IMR-90 (cell line): ENCODE measurements around the gene ZFP36. TPM values are rescaled to one million over a fixed set of nuclear protein-coding genes. Genes with fewer than 3 reads are reported as not detected.

Experiments
- ATAC-seq: fragments of 200-7000 bp; cut with Tn5 transposase; 2 replicates; pipeline ENCODE4 v1.9.1; 2020; ENCODE audit warnings: low read depth, mild to moderate bottlenecking, moderate library complexity
- BruUV-seq: library from RNA; stranded (reverse); fragments of 400-500 nt; replicated peaks from 2 replicates; lab custom pipeline; 2021; lab: Mats Ljungman, UMichigan
- CTCF ChIA-PET: fragments of 300-600 bp; formaldehyde crosslinking; extraction: SDS; loops from one replicate; lab custom pipeline; 2021; ENCODE audit warnings: antibody characterized with exemption; lab: Yijun Ruan, JAX
- POLR2A ChIA-PET: fragments of 300-600 bp; sonication (Branson Sonifier 250); formaldehyde crosslinking; loops from one replicate; lab custom pipeline; 2022; ENCODE audit warnings: antibody characterized with exemption; ENCODE audit not compliant: unreplicated experiment; lab: Charles Lee
- DNase-seq: peaks from one replicate; pipeline ENCODE4 v3.0.0; 2013
- H2AFZ ChIP-seq: replicated peaks from 2 replicates; pipeline ENCODE3; 2013; ENCODE audit warnings: low read length, mild to moderate bottlenecking; ENCODE audit not compliant: poor library complexity
- H2AK5ac ChIP-seq: 2 replicates; pipeline ENCODE4 v1.6.1; 2013; ENCODE audit warnings: low read depth, low read length, inconsistent platforms
- H2AK9ac ChIP-seq: replicated peaks from 2 replicates; pipeline ENCODE3; 2013; ENCODE audit warnings: mild to moderate bottlenecking, low read depth, low read length, moderate library complexity; ENCODE audit not compliant: poor library complexity
- H2BK120ac ChIP-seq: 2 replicates; pipeline ENCODE4 v1.6.1; 2013; ENCODE audit warnings: low read depth, low read length, inconsistent platforms
- H2BK15ac ChIP-seq: 3 replicates; pipeline ENCODE4 v1.6.1; 2013; ENCODE audit warnings: low read depth, low read length, inconsistent platforms
- H2BK20ac ChIP-seq: 2 replicates; pipeline ENCODE4 v1.6.1; 2013; ENCODE audit warnings: low read depth, mild to moderate bottlenecking, inconsistent platforms, low read length, moderate library complexity
- H2BK5ac ChIP-seq: 2 replicates; pipeline ENCODE4 v1.6.1; 2013; ENCODE audit warnings: mild to moderate bottlenecking, low read depth, low read length, inconsistent platforms; ENCODE audit not compliant: poor library complexity, severe bottlenecking
- H3K14ac ChIP-seq: replicated peaks from 2 replicates; pipeline ENCODE4 v1.6.1; 2013; ENCODE audit warnings: low read depth, low read length, inconsistent platforms
- H3K18ac ChIP-seq: 2 replicates; pipeline ENCODE4 v1.6.1; 2013; ENCODE audit warnings: low read depth, low read length, control low read depth
- H3K23ac ChIP-seq: 2 replicates; pipeline ENCODE4 v1.6.1; 2013; ENCODE audit warnings: low read depth, low read length, inconsistent platforms
- H3K27ac ChIP-seq: 2 replicates; pipeline ENCODE4 v1.5.1; 2013; ENCODE audit warnings: mild to moderate bottlenecking, control low read depth, low read length; ENCODE audit not compliant: insufficient read depth
- H3K27me3 ChIP-seq: 2 replicates; pipeline ENCODE4 v1.6.1; 2013; ENCODE audit warnings: low read length; ENCODE audit not compliant: control insufficient read depth, insufficient read depth
- H3K36me3 ChIP-seq: 2 replicates; pipeline ENCODE4 v1.6.1; 2013; ENCODE audit warnings: low read length, mixed read lengths; ENCODE audit not compliant: control insufficient read depth, insufficient read depth
- H3K4ac ChIP-seq: 2 replicates; pipeline ENCODE4 v1.6.1; 2013; ENCODE audit warnings: low read depth, low read length, inconsistent platforms
- H3K4me1 ChIP-seq: 2 replicates; pipeline ENCODE4 v1.6.1; 2013; ENCODE audit warnings: low read length, mixed read lengths; ENCODE audit not compliant: control insufficient read depth, insufficient read depth
- H3K4me2 ChIP-seq: 2 replicates; pipeline ENCODE4 v1.6.1; 2013; ENCODE audit warnings: low read depth, mild to moderate bottlenecking, control low read depth, low read length, moderate library complexity
- H3K4me3 ChIP-seq: 2 replicates; pipeline ENCODE4 v1.5.1; 2013; ENCODE audit warnings: low read depth, mild to moderate bottlenecking, control low read depth, low read length, moderate library complexity; ENCODE audit not compliant: insufficient read depth
- H3K56ac ChIP-seq: 2 replicates; pipeline ENCODE4 v1.6.1; 2013; ENCODE audit warnings: low read length, inconsistent platforms; ENCODE audit not compliant: insufficient read depth; ENCODE audit errors: extremely low read depth
- H3K79me1 ChIP-seq, 2 experiments: 2 replicates each; pipeline ENCODE4 v1.6.1; 2013; ENCODE audit warnings: low read length in 2 of 2, inconsistent platforms in 1 of 2, low read depth in 1 of 2
- H3K9ac ChIP-seq: 2 replicates; pipeline ENCODE4 v1.6.1; 2013; ENCODE audit warnings: low read depth, low read length, control low read depth
- H3K9me1 ChIP-seq: 2 replicates; pipeline ENCODE4 v1.6.1; 2013; ENCODE audit warnings: low read length, inconsistent platforms; ENCODE audit not compliant: insufficient read depth
- H3K9me3 ChIP-seq: 2 replicates; pipeline ENCODE4 v1.6.1; 2013; ENCODE audit warnings: low read length; ENCODE audit not compliant: control insufficient read depth, insufficient read depth
- H4K20me1 ChIP-seq: 2 replicates; pipeline ENCODE4 v1.6.1; 2013; ENCODE audit warnings: low read length, inconsistent platforms; ENCODE audit not compliant: insufficient read depth
- H4K5ac ChIP-seq: 2 replicates; pipeline ENCODE4 v1.6.1; 2013; ENCODE audit warnings: mild to moderate bottlenecking, low read depth, low read length, control low read depth
- H4K8ac ChIP-seq, 2 experiments: 2 replicates each; pipeline ENCODE4 v1.6.1; 2013; ENCODE audit warnings: low read depth in 2 of 2, low read length in 2 of 2, control low read depth in 1 of 2, inconsistent platforms in 1 of 2
- H4K91ac ChIP-seq: 2 replicates; pipeline ENCODE4 v1.6.1; 2013; ENCODE audit warnings: low read depth, low read length, inconsistent platforms; ENCODE audit not compliant: insufficient read depth
- CTCF ChIP-seq: conservative IDR thresholded peaks from 2 replicates; pipeline ENCODE4 v1.5.1; 2012; ENCODE audit warnings: mild to moderate bottlenecking, low read depth, low read length, improper control_type of control experiment
- MAFK ChIP-seq: IDR thresholded peaks from 2 replicates; pipeline ENCODE4 v1.6.1; 2012; ENCODE audit warnings: low read depth, low read length, improper control_type of control experiment
- MXI1 ChIP-seq: IDR thresholded peaks from 2 replicates; pipeline ENCODE4 v1.6.1; 2012; ENCODE audit warnings: low read depth, mild to moderate bottlenecking, low read length, moderate library complexity, borderline replicate concordance
- RFX5 ChIP-seq: IDR thresholded peaks from 2 replicates; pipeline ENCODE4 v1.8.0; 2012; ENCODE audit warnings: low read depth, mild to moderate bottlenecking, low read length, moderate library complexity
- WGBS, 2 experiments: methylation state at CpG; one replicate each; pipeline versions ENCODE4 v1.1.5 to v1.1.7; 2013; ENCODE audit warnings: missing lambda C conversion rate in 2 of 2; ENCODE audit not compliant: insufficient read length in 1 of 2; ENCODE audit errors: extremely low coverage in 2 of 2; 5-methylcytosine and 5-hydroxymethylcytosine counted together
- dilution Hi-C: fragments of 300-500 bp; cut with HindIII; formaldehyde crosslinking; loops from one replicate; pipeline ENCODE4 v1.14.3; 2018; ENCODE audit warnings: low sequenced_read_pairs; ENCODE audit not compliant: unreplicated experiment
- in situ Hi-C: fragments of 300-500 bp; cut with MboI; formaldehyde crosslinking; loops from 3 replicates; pipeline ENCODE4 v1.14.3; 2019; ENCODE audit warnings: low sequenced_read_pairs, inconsistent platforms, mixed read lengths
- intact Hi-C: fragments of 100-400 bp; cut with micrococcal nuclease; formaldehyde crosslinking; loops from 2 replicates; pipeline ENCODE4 v1.10.0; 2022
- polyA plus RNA-seq, 3 experiments: library from polyadenylated mRNA; depleted of rRNA; stranded (reverse); fragments of >200 nt; gene quantifications; 2 replicates each; pipeline ENCODE4 v1.2.3, GENCODE V29; 2012; ENCODE audit warnings: low replicate concordance in 1 of 3
- total RNA-seq: library from RNA; depleted of rRNA; stranded (reverse); fragments of >200 nt; gene quantifications from 2 replicates; pipeline ENCODE4 v1.2.3, GENCODE V29; 2012

The ZFP36 gene
- total and polyA plus RNA-seq, 2 of the 4 experiments (the other 2 are of a cell fraction), result 1.4 to 45.0 TPM

GRCh38 chr19:39419003-39419402 is 12.4 kb downstream of the ZFP36 start:
- ChIA-PET CTCF (no interaction called here), POLR2A (no interaction called here)

More at GRCh38 chr19:39419003-39419402, 12.4 kb downstream of the ZFP36 start:
- H2AFZ ChIP-seq, result no peak overlapping the region
- no TSS peak for BruUV-seq
- no peak for ATAC-seq
- no peak overlapping the region for H4K91ac ChIP-seq
- no peak overlapping the region for H2BK5ac ChIP-seq
- peaks cover 11% of the 10 kb centered on the region; the same call in 1 of the 2 replicates for H3K4me1 ChIP-seq
- H3K9ac ChIP-seq, result no peak overlapping the region
- H4K8ac ChIP-seq, result no peak overlapping the region
- no peak overlapping the region for H3K56ac ChIP-seq
- peaks cover 73% of the 10 kb centered on the region for H3K36me3 ChIP-seq
- peaks cover 10 to 77% of the 10 kb centered on the region in 2 experiments for H3K79me1 ChIP-seq
- H3K14ac ChIP-seq, result no peak overlapping the region
- dilution Hi-C loops (no loop called here), in situ Hi-C loops (no loop called here), intact Hi-C loops (no loop called here)
- H3K4ac ChIP-seq, result no peak overlapping the region
- WGBS, 2 experiments, result no CpG with 5 or more reads among the region's 9 CpGs
- no peak for TF ChIP-seq MXI1
- no peak for TF ChIP-seq CTCF
- no peak for TF ChIP-seq MAFK
- no peak for TF ChIP-seq RFX5
- no peak overlapping the region for H2BK20ac ChIP-seq
- H3K9me1 ChIP-seq, result peaks cover 12% of the 10 kb centered on the region; the same call in 1 of the 2 replicates
- H3K4me2 ChIP-seq, result no peak overlapping the region
- H2BK15ac ChIP-seq, result no peak overlapping the region
- no peak for DNase-seq
- H4K5ac ChIP-seq, result no peak overlapping the region
- H2AK9ac ChIP-seq, result no peak overlapping the region
- H3K4me3 ChIP-seq, result no peak overlapping the region
- no peak overlapping the region for H3K27ac ChIP-seq
- H2AK5ac ChIP-seq, result no peak overlapping the region
- H4K20me1 ChIP-seq, result peaks cover 39% of the 10 kb centered on the region
- no peak overlapping the region for H3K23ac ChIP-seq
- no peak overlapping the region for H3K18ac ChIP-seq
- H2BK120ac ChIP-seq, result no peak overlapping the region
- H3K9me3 ChIP-seq, result no peaks in the 10 kb centered on the region
- no peaks in the 10 kb centered on the region for H3K27me3 ChIP-seq
